Smooth muscle cell of the brain vasculature (primary cell): ENCODE data around the gene DGKD.
"Not testable (repeated sequence)": the region's sequence is repeated elsewhere in the genome, so short reads cannot be mapped to it uniquely, and the experiment has no call there.

Experiments used
- DNase-seq: peaks from one replicate; pipeline ENCODE4 v3.0.0-alpha.2; 2012; ENCODE audit warnings: low read depth, low spot score

The DGKD gene

GRCh38 chr2:233360771-233361176, 6.5 kb downstream of the DGKD start:
- DNase-seq, result no peak

GRCh38 chr2:233361297-233361696, 7.0 kb downstream of the DGKD start:
- no peak for DNase-seq

- DNase-seq, result no peak
Observed at GRCh38 chr2:233362742-233363141, 8.4 kb downstream of the DGKD start.

- DNase-seq, result no peak
Observed at GRCh38 chr2:233363744-233364235, 9.5 kb downstream of the DGKD start.

GRCh38 chr2:233365861-233366520, 11.7 kb downstream of the DGKD start:
- no peak for DNase-seq

GRCh38 chr2:233367586-233367985, 13.3 kb downstream of the DGKD start:
- no peak for DNase-seq

- DNase-seq, result no peak
Observed at GRCh38 chr2:233368756-233369155, 14.5 kb downstream of the DGKD start.

- no peak for DNase-seq
Observed at GRCh38 chr2:233369462-233369861, 15.2 kb downstream of the DGKD start.

GRCh38 chr2:233369897-233370685, 15.8 kb downstream of the DGKD start:
- no peak for DNase-seq

- DNase-seq, result no peak
Observed at GRCh38 chr2:233371641-233372040, 17.3 kb downstream of the DGKD start.

- DNase-seq, result no peak
Observed at GRCh38 chr2:233372855-233373254, 18.6 kb downstream of the DGKD start.

- DNase-seq, result no peak
Observed at GRCh38 chr2:233373316-233373715, 19.0 kb downstream of the DGKD start.

- DNase-seq, result not testable (repeated sequence)
Observed at GRCh38 chr2:233374776-233375175, 20.5 kb downstream of the DGKD start.

- no peak for DNase-seq
Observed at GRCh38 chr2:233375490-233376314, 21.4 kb downstream of the DGKD start.

- no peak for DNase-seq
Observed at GRCh38 chr2:233379034-233379433, 24.7 kb downstream of the DGKD start.

- no peak for DNase-seq
Observed at GRCh38 chr2:233379441-233379840, 25.1 kb downstream of the DGKD start.

- DNase-seq, result no peak
Observed at GRCh38 chr2:233380132-233380895, 26.0 kb downstream of the DGKD start.

- no peak for DNase-seq
Observed at GRCh38 chr2:233380995-233381637, 26.8 kb downstream of the DGKD start.

- no peak for DNase-seq
Observed at GRCh38 chr2:233381638-233381995, 27.3 kb downstream of the DGKD start.

- no peak for DNase-seq
Observed at GRCh38 chr2:233384015-233384414, 29.7 kb downstream of the DGKD start.
